ENCODE results near the gene CRY2.

Gene CRY2

DNA sequence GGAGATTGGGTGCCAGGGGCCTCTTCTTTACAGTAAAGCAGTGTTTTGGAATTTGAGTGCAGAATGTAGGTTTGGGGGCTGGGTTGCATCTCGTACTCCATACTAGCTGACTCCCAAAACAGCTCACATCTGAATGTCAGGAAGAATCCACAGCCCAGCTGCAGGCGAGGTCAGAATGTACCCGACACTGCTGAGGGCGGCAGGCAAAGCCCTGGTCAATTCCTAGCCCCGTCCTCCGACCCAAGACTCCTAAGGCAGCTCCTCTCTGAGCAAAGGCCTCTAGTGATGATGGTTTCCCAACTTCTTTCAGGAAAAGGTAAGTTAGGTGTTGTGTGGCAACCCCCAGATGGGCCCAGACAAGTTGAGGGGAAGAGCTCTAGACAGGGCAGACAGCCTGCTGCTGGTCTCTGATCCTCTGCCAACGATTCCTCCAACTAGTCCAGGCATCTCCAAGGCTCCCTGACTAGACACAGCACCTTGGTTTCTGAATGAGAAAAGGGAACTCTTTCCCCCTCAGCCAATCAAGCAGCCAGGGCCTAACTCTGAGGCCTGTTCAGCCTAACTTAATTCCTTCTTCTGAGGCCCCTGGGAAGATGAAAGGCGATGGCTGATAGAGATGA lies 83.8 kb downstream of the CRY2 start:
- no peak for DNase-seq (ENCODE audit: low read depth)

DNA sequence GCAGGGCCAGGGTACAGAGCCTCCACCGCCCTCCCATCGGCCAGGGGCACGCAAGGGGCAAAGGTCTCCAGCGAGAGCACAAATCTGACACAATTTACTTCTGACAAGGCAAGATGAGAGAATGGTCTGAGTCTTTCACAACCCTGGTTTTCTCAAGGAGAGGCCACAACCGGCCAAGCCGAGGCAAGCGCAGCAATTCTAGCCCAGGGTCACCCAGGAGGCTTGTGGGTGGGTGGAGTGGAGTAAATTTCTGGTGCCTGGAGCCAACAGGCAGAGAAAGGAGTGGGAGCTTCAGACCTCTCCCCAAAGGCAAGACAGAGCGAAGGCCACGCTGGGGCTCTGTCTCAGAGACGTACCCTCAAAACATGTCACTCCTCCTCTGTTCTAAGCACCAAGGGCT lies 84.5 kb downstream of the CRY2 start:
- DNase-seq (ENCODE audit: low read depth) = no peak

GRCh38 chr11:45932217-45932616 lies 84.9 kb downstream of the CRY2 start:
- DNase-seq (ENCODE audit: low read depth) = no peak

Data from iris pigment epithelial cell (primary cell).